ENCODE results near the gene PLAAT4. TPM values are rescaled to one million over a fixed set of nuclear protein-coding genes. Genes with fewer than 3 reads are reported as not detected.

PLAAT4 gene
- total RNA-seq, 2 experiments from 2014 or later = 1.3 to 6.8 TPM

DNA sequence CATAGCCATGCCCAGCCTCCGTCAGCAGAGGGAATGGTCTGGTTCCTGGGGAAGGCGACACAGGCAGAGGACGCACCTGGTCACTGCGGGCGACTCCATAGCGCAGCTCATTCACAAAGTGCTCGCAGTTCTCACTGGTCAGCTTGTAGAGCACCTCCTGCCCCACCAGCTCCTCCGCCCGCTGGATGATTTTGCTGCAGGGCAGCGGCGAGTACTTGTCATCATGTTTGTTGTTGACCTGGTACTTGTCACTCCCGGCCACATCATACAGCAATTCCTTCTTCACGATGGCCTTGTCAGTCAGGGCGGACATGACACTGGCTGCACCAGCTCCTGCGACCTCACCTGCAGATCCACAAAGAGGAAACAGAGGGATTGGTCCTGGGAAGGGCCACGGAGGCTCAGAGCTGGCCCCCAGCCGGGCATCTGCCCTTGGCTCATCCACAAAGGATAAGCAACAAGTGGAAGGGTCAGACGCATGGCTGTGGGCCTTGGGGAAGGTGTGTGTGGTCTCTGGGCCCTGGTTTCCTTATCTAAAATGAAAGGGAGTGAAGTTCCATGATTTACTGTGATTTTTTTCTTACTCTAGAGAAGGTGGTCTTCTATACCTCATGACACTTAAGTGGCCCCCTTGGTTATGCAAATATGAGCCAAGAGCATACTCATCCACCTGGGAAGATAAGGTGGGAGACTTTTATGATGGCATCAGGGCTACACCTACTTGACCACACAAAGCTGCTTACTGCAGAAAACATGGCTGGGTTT is 53.6 kb downstream of the PLAAT4 start:
- DNase-seq (ENCODE audit: low spot score) = no peak

DNA sequence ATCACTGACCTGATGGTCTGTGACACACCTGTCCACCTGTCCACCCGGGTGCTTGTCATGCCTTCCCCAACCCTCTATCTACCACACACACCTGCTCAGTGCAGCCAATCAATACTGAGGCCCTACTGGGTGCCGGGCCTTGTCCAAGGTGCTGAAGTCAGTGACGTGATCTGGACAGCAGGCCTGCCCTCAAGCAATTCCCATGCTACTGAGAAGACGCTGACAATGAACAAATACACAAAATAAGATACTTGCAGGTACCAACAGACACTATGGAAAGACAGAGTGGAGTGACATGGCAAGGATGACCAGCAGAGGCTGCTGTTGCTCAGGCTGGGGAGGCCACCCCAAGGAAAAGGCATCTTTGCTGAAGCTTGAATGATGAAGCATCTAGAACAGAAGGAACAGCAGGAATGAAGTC is 56.4 kb downstream of the PLAAT4 start:
- Histone ChIP-seq H3K4me2 (ENCODE audit: low read length) (no peak overlapping the region), H3K4me1 (ENCODE audit: insufficient read depth, low read length, poor library complexity, severe bottlenecking) (no peaks in the 10 kb centered on the region), H2AFZ (ENCODE audit: low read length) (no peak overlapping the region), H4K20me1 (ENCODE audit: insufficient read depth, low read length) (no peaks in the 10 kb centered on the region), H3K4me3 (ENCODE audit: low read depth, low read length, poor library complexity, severe bottlenecking) (no peak overlapping the region), H3K79me2 (ENCODE audit: insufficient read depth, low read depth, low read length) (no peaks in the 10 kb centered on the region), H3K9me3 (ENCODE audit: low read length) (no peaks in the 10 kb centered on the region), H3K36me3 (ENCODE audit: insufficient read depth, low read length) (no peaks in the 10 kb centered on the region), H3K27ac (ENCODE audit: low read depth, low read length, poor library complexity, severe bottlenecking) (no peak overlapping the region), H3K9me2 (ENCODE audit: insufficient read depth, low read length) (no peaks in the 10 kb centered on the region)
- no TSS peak for BruUV-seq (replicated peaks)
- TF ChIP-seq EZH2phosphoT487 (IDR thresholded peaks at IDR 0.05; ENCODE audit: borderline replicate concordance, low read depth, low read length) = no peak
- TF ChIP-seq, protein P1, sequence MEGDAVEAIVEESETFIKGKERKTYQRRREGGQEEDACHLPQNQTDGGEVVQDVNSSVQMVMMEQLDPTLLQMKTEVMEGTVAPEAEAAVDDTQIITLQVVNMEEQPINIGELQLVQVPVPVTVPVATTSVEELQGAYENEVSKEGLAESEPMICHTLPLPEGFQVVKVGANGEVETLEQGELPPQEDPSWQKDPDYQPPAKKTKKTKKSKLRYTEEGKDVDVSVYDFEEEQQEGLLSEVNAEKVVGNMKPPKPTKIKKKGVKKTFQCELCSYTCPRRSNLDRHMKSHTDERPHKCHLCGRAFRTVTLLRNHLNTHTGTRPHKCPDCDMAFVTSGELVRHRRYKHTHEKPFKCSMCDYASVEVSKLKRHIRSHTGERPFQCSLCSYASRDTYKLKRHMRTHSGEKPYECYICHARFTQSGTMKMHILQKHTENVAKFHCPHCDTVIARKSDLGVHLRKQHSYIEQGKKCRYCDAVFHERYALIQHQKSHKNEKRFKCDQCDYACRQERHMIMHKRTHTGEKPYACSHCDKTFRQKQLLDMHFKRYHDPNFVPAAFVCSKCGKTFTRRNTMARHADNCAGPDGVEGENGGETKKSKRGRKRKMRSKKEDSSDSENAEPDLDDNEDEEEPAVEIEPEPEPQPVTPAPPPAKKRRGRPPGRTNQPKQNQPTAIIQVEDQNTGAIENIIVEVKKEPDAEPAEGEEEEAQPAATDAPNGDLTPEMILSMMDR (conservative IDR thresholded peaks at IDR 0.05; ENCODE audit: low read length) = peak; percentile 75
- intact Hi-C loops (cut with micrococcal nuclease; ENCODE audit: unreplicated experiment) = loop anchor here (1.0 kb wide), 1 partner anchor 145 kb away; no protein-coding TSS in a partner anchor
- DNase-seq (ENCODE audit: low spot score) = peak; percentile 33
- ChIA-PET CTCF (ENCODE audit: unreplicated experiment) (no interaction called here), POLR2A (no interaction called here)

More for the DNA sequence above, 53.6 kb downstream of the PLAAT4 start:
- intact Hi-C loops (cut with micrococcal nuclease; ENCODE audit: unreplicated experiment) = no loop called here
- no peaks in the 10 kb centered on the region for H3K9me3 ChIP-seq (ENCODE audit: low read length)
- no peak overlapping the region for H3K4me3 ChIP-seq (ENCODE audit: low read depth, low read length, poor library complexity, severe bottlenecking)
- TF ChIP-seq, protein P1 (conservative IDR thresholded peaks at IDR 0.05; ENCODE audit: low read length) = no peak
- TF ChIP-seq EZH2phosphoT487 (IDR thresholded peaks at IDR 0.05; ENCODE audit: borderline replicate concordance, low read depth, low read length) = no peak
- BruUV-seq (replicated peaks) = no TSS peak
- no peaks in the 10 kb centered on the region for H4K20me1 ChIP-seq (ENCODE audit: insufficient read depth, low read length)
- CTCF ChIA-PET (ENCODE audit: unreplicated experiment) = no interaction called here
- POLR2A ChIA-PET = no interaction called here
- no peaks in the 10 kb centered on the region for H3K79me2 ChIP-seq (ENCODE audit: insufficient read depth, low read depth, low read length)
- H3K4me2 ChIP-seq (ENCODE audit: low read length) = no peak overlapping the region
- H3K27ac ChIP-seq (ENCODE audit: low read depth, low read length, poor library complexity, severe bottlenecking) = no peak overlapping the region
- H2AFZ ChIP-seq (ENCODE audit: low read length) = no peak overlapping the region
- H3K4me1 ChIP-seq (ENCODE audit: insufficient read depth, low read length, poor library complexity, severe bottlenecking) = no peaks in the 10 kb centered on the region
- no peaks in the 10 kb centered on the region for H3K9me2 ChIP-seq (ENCODE audit: insufficient read depth, low read length)
- no peaks in the 10 kb centered on the region for H3K36me3 ChIP-seq (ENCODE audit: insufficient read depth, low read length)

DNA sequence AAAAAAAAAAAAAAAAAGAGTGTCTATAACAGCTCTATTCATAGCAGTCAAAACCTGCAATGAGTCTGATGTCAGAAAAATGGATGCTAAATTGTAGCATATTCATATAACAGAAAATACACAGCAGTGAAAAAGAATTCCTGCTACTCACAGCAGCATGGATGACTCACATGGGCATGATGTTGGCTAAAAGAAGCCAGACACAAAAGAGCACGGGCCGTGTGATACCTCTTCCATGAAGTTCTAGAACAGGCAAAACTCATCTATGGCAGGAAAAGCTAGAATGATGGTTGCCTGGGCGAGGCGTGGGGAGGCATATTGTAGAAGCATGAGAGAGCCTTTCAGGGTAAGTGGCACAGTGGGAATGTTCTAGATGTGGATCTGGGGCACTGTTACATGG is 58.7 kb downstream of the PLAAT4 start:
- no TSS peak for BruUV-seq (replicated peaks)
- Histone ChIP-seq H4K20me1 (ENCODE audit: insufficient read depth, low read length) (no peaks in the 10 kb centered on the region), H3K9me3 (ENCODE audit: low read length) (no peaks in the 10 kb centered on the region), H3K4me1 (ENCODE audit: insufficient read depth, low read length, poor library complexity, severe bottlenecking) (no peaks in the 10 kb centered on the region), H3K79me2 (ENCODE audit: insufficient read depth, low read depth, low read length) (no peaks in the 10 kb centered on the region), H3K4me3 (ENCODE audit: low read depth, low read length, poor library complexity, severe bottlenecking) (no peak overlapping the region), H3K36me3 (ENCODE audit: insufficient read depth, low read length) (no peaks in the 10 kb centered on the region), H3K9me2 (ENCODE audit: insufficient read depth, low read length) (no peaks in the 10 kb centered on the region), H3K27ac (ENCODE audit: low read depth, low read length, poor library complexity, severe bottlenecking) (no peak overlapping the region), H3K4me2 (ENCODE audit: low read length) (no peak overlapping the region), H2AFZ (ENCODE audit: low read length) (no peak overlapping the region)
- intact Hi-C loops (cut with micrococcal nuclease; ENCODE audit: unreplicated experiment) = no loop called here
- POLR2A ChIA-PET = interaction anchor here (0.6 kb wide), 1 partner anchor 1089 kb away, joined by 3 read pairs; no protein-coding TSS in a partner anchor
- CTCF ChIA-PET (ENCODE audit: unreplicated experiment) = no interaction called here
- TF ChIP-seq EZH2phosphoT487 (IDR thresholded peaks at IDR 0.05; ENCODE audit: borderline replicate concordance, low read depth, low read length) = no peak
- TF ChIP-seq, protein P1 (conservative IDR thresholded peaks at IDR 0.05; ENCODE audit: low read length) = no peak
- DNase-seq (ENCODE audit: low spot score) = no peak

Data from OCI-LY7 (cell line).